HUES6 (cell line): ENCODE data around the gene LMBRD2.
A peak's percentile ranks its signal among the peaks of the same experiment; 100 is the strongest.

Experiments used
- H3K27ac ChIP-seq: 2 replicates; pipeline ENCODE4 v1.7.0; 2013; ENCODE audit warnings: low read depth, mild to moderate bottlenecking, low read length, inconsistent platforms
- H3K27me3 ChIP-seq: 2 replicates; pipeline ENCODE4 v1.6.1; 2013; ENCODE audit warnings: low read length; ENCODE audit not compliant: control insufficient read depth, insufficient read depth
- H3K36me3 ChIP-seq: 2 replicates; pipeline ENCODE4 v1.6.1; 2013; ENCODE audit warnings: low read length; ENCODE audit not compliant: control insufficient read depth, insufficient read depth
- H3K4me1 ChIP-seq: 2 replicates; pipeline ENCODE4 v1.6.1; 2013; ENCODE audit warnings: low read length; ENCODE audit not compliant: control insufficient read depth, insufficient read depth
- H3K4me3 ChIP-seq: 2 replicates; pipeline ENCODE4 v1.5.1; 2013; ENCODE audit warnings: low read depth, low read length
- H3K9ac ChIP-seq: one replicate; pipeline ENCODE4 v1.6.1; 2013; ENCODE audit warnings: mild to moderate bottlenecking, low read length
- H3K9me3 ChIP-seq: 2 replicates; pipeline ENCODE4 v1.6.1; 2013; ENCODE audit warnings: low read depth, low read length; ENCODE audit not compliant: control insufficient read depth, insufficient read depth

LMBRD2 gene

GRCh38 chr5:36160617-36161016 lies 8.9 kb upstream of the LMBRD2 start:
- Histone ChIP-seq H3K9me3 (no peaks in the 10 kb centered on the region), H3K36me3 (peaks cover 99% of the 10 kb centered on the region), H3K4me3 (no peak overlapping the region), H3K27me3 (no peaks in the 10 kb centered on the region), H3K27ac (no peak overlapping the region), H3K9ac (no peak overlapping the region), H3K4me1 (peaks cover 4% of the 10 kb centered on the region; the same call in 1 of the 2 replicates)

- Histone ChIP-seq H3K4me1 (peaks cover 7% of the 10 kb centered on the region), H3K27me3 (no peaks in the 10 kb centered on the region), H3K9ac (no peak overlapping the region), H3K36me3 (peaks cover 92% of the 10 kb centered on the region), H3K4me3 (no peak overlapping the region), H3K27ac (no peak overlapping the region), H3K9me3 (no peaks in the 10 kb centered on the region)
Measured at GRCh38 chr5:36158144-36158543, 6.5 kb upstream of the LMBRD2 start.

GRCh38 chr5:36156619-36157018 lies 4.9 kb upstream of the LMBRD2 start:
- Histone ChIP-seq H3K36me3 (peaks cover 77% of the 10 kb centered on the region), H3K4me3 (no peak overlapping the region), H3K9me3 (no peaks in the 10 kb centered on the region), H3K27ac (no peak overlapping the region), H3K4me1 (peaks cover 8% of the 10 kb centered on the region), H3K9ac (no peak overlapping the region), H3K27me3 (no peaks in the 10 kb centered on the region)

GRCh38 chr5:36156121-36156601 lies 4.5 kb upstream of the LMBRD2 start:
- Histone ChIP-seq H3K4me1 (peaks cover 8% of the 10 kb centered on the region), H3K9ac (no peak overlapping the region), H3K4me3 (no peak overlapping the region), H3K36me3 (peaks cover 72% of the 10 kb centered on the region), H3K27ac (no peak overlapping the region), H3K9me3 (no peaks in the 10 kb centered on the region), H3K27me3 (no peaks in the 10 kb centered on the region)

- no peaks in the 10 kb centered on the region for H3K27me3 ChIP-seq
- H3K9ac ChIP-seq: no peak overlapping the region
- peaks cover 8% of the 10 kb centered on the region for H3K4me1 ChIP-seq
- peaks cover 64% of the 10 kb centered on the region for H3K36me3 ChIP-seq
- H3K4me3 ChIP-seq: no peak overlapping the region
- H3K9me3 ChIP-seq: no peaks in the 10 kb centered on the region
- H3K27ac ChIP-seq: no peak overlapping the region
Measured at GRCh38 chr5:36155291-36155690, 3.6 kb upstream of the LMBRD2 start.

GRCh38 chr5:36153726-36154125 lies 2.0 kb upstream of the LMBRD2 start:
- peaks cover 49% of the 10 kb centered on the region for H3K36me3 ChIP-seq
- no peak overlapping the region; the same call in 1 of the 2 replicates for H3K4me3 ChIP-seq
- H3K27ac ChIP-seq: no peak overlapping the region

GRCh38 chr5:36153298-36153677 lies 1.6 kb upstream of the LMBRD2 start:
- Histone ChIP-seq H3K36me3 (peaks cover 44% of the 10 kb centered on the region), H3K4me3 (peak overlapping the region; percentile 94), H3K9me3 (no peaks in the 10 kb centered on the region), H3K4me1 (peaks cover 8% of the 10 kb centered on the region), H3K9ac (no peak overlapping the region), H3K27ac (no peak overlapping the region), H3K27me3 (no peaks in the 10 kb centered on the region)

More at GRCh38 chr5:36153726-36154125, 2.0 kb upstream of the LMBRD2 start:
- Histone ChIP-seq H3K27me3 (no peaks in the 10 kb centered on the region), H3K4me1 (peaks cover 8% of the 10 kb centered on the region), H3K9ac (no peak overlapping the region), H3K9me3 (no peaks in the 10 kb centered on the region)

- H3K4me3 ChIP-seq: peak overlapping the region; percentile 94
- H3K4me1 ChIP-seq: peaks cover 8% of the 10 kb centered on the region
- H3K36me3 ChIP-seq: peaks cover 38% of the 10 kb centered on the region
- H3K27me3 ChIP-seq: no peaks in the 10 kb centered on the region
- H3K9me3 ChIP-seq: no peaks in the 10 kb centered on the region
- peak overlapping the region; percentile 91 for H3K9ac ChIP-seq
- H3K27ac ChIP-seq: peak overlapping the region; percentile 33; the same call in 1 of the 2 replicates
Measured at GRCh38 chr5:36152324-36153297, 924 bp upstream of the LMBRD2 start.

- Histone ChIP-seq H3K36me3 (peaks cover 20% of the 10 kb centered on the region), H3K9me3 (no peaks in the 10 kb centered on the region), H3K4me3 (peak overlapping the region; percentile 94), H3K27me3 (no peaks in the 10 kb centered on the region), H3K4me1 (peaks cover 5% of the 10 kb centered on the region), H3K27ac (no peak overlapping the region), H3K9ac (peak overlapping the region; percentile 72)
Measured at GRCh38 chr5:36150676-36151433, 832 bp downstream of the LMBRD2 start.

GRCh38 chr5:36147681-36148080 lies 4.0 kb downstream of the LMBRD2 start:
- no peaks in the 10 kb centered on the region for H3K36me3 ChIP-seq
- H3K9me3 ChIP-seq: no peaks in the 10 kb centered on the region
- H3K27ac ChIP-seq: no peak overlapping the region
- H3K4me1 ChIP-seq: no peaks in the 10 kb centered on the region; the same call in 1 of the 2 replicates
- H3K9ac ChIP-seq: no peak overlapping the region
- H3K27me3 ChIP-seq: no peaks in the 10 kb centered on the region
- H3K4me3 ChIP-seq: no peak overlapping the region
